ENCODE data around the gene CTF1. TPM values are rescaled to one million over a fixed set of nuclear protein-coding genes. Genes with fewer than 3 reads are reported as not detected.

CTF1 gene
- total and polyA plus RNA-seq, 8 donors, result 4.5 to 10.5 (median 9.0) TPM

- H3K27ac ChIP-seq, result no peak overlapping the region
Measured at GRCh38 chr16:30907064-30907463, 10.7 kb downstream of the CTF1 start.

GRCh38 chr16:30910427-30911029 is 14.1 kb downstream of the CTF1 start:
- H3K4me1 ChIP-seq, result no peaks in the 10 kb centered on the region
- no peak overlapping the region for H3K27ac ChIP-seq
- H3K36me3 ChIP-seq, result no peaks in the 10 kb centered on the region
- intact Hi-C loops (cut with DNase I), result no loop called here
- no peaks in the 10 kb centered on the region for H3K27me3 ChIP-seq
- no peak for ATAC-seq
- no peaks in the 10 kb centered on the region for H3K9me3 ChIP-seq
- H3K4me3 ChIP-seq, result no peak overlapping the region
- DNase-seq, result no peak
- TF ChIP-seq, protein P1, sequence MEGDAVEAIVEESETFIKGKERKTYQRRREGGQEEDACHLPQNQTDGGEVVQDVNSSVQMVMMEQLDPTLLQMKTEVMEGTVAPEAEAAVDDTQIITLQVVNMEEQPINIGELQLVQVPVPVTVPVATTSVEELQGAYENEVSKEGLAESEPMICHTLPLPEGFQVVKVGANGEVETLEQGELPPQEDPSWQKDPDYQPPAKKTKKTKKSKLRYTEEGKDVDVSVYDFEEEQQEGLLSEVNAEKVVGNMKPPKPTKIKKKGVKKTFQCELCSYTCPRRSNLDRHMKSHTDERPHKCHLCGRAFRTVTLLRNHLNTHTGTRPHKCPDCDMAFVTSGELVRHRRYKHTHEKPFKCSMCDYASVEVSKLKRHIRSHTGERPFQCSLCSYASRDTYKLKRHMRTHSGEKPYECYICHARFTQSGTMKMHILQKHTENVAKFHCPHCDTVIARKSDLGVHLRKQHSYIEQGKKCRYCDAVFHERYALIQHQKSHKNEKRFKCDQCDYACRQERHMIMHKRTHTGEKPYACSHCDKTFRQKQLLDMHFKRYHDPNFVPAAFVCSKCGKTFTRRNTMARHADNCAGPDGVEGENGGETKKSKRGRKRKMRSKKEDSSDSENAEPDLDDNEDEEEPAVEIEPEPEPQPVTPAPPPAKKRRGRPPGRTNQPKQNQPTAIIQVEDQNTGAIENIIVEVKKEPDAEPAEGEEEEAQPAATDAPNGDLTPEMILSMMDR (IDR thresholded peaks at IDR 0.05), result no peak

More at GRCh38 chr16:30907064-30907463, 10.7 kb downstream of the CTF1 start:
- intact Hi-C loops (cut with DNase I), result no loop called here
- Histone ChIP-seq H3K4me3 (no peak overlapping the region), H3K4me1 (peaks cover 8 to 24% of the 10 kb centered on the region in 2 donors), H3K36me3 (no peaks in the 10 kb centered on the region), H3K9me3 (no peaks in the 10 kb centered on the region), H3K27me3 (no peaks in the 10 kb centered on the region)
- DNase-seq (no peak), ATAC-seq (no peak)
- TF ChIP-seq, protein P1 (IDR thresholded peaks at IDR 0.05), result no peak

DNA sequence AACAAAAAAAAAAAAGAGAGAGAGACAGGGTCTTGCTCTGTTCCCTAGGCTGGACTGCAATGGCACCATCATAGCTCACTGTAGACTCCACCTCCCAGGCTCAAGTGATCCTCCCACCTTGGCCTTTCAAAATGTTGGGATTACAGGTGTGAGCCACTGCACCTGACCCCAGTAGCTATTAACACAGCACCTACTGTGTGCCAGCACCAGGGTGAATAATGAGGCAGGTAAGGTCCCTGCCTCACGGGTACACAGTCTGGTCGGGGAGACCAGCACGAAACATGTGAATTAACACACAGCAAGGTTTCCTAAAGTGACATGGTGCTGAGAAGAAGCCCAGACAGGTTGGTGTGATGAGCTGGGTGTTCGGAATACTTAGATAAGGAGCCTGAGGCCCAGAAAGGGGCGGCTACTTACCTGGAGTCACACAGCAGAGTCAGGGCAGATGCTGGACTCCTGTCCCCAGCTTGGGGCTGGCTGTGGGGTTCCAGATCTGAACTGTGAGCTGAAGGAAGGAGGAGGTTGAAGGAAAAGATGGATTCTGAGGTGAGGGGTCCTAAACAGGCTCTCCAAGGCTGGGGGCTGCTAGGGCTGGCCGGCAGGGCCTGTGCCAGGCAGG is 16.5 kb downstream of the CTF1 start:
- H3K4me1 ChIP-seq, result no peaks in the 10 kb centered on the region
- no peak overlapping the region for H3K4me3 ChIP-seq
- H3K9me3 ChIP-seq, result no peaks in the 10 kb centered on the region
- no peaks in the 10 kb centered on the region for H3K36me3 ChIP-seq
- H3K27me3 ChIP-seq, result no peaks in the 10 kb centered on the region
- intact Hi-C loops (cut with DNase I), result no loop called here
- H3K27ac ChIP-seq, result no peak overlapping the region
- TF ChIP-seq, protein P1 (IDR thresholded peaks at IDR 0.05), result no peak
- DNase-seq (no peak), ATAC-seq (no peak)

DNA sequence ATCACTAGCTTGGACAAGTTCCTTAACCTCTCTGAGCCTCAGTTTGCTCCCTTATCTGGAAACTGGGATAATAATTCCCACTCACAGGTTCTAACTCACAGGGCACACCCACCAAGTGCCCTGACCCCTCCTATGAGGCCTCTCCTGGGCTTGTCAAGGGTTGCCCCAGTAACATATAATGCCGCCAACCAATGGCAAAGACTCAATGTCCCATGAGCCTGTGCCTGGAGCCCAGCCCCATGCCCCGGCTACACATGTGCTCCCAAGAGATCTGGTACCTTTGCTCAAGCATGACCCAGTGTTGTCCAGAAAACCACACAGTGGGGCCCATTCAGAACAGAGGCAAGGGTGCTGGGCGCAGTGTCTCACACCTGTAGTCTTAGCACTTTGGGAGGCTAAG is 18.4 kb downstream of the CTF1 start:
- Histone ChIP-seq H3K36me3 (no peaks in the 10 kb centered on the region), H3K27me3 (no peaks in the 10 kb centered on the region), H3K4me1 (no peaks in the 10 kb centered on the region), H3K4me3 (no peak overlapping the region), H3K27ac (no peak overlapping the region), H3K9me3 (no peaks in the 10 kb centered on the region)
- ATAC-seq (no peak), DNase-seq (no peak)
- TF ChIP-seq, protein P1 (IDR thresholded peaks at IDR 0.05), result no peak
- intact Hi-C loops (cut with DNase I), result no loop called here

DNA sequence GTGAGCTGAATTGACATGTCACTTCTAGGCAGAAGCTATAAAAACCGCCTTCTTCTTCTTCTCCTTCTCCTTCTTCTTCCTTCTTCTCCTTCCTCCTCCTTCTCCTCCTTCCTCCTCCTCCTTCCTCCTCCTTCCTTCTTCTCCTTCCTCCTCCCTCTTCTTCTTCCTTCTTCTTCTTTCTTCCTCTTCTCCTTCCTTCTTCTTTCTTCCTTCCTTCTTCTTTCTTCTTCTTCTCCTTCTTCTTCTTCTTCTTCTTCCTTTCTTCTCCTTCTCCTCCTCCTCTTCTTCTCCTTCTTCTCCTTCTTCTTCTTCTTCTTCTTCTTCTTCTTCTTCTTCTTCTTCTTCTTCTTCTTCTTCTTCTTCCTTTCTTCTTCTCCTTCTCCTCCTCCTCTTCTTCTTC is 22.2 kb downstream of the CTF1 start:
- H3K9me3 ChIP-seq, result no peaks in the 10 kb centered on the region
- no peaks in the 10 kb centered on the region for H3K27me3 ChIP-seq
- no peak overlapping the region for H3K4me3 ChIP-seq
- H3K27ac ChIP-seq, result peak overlapping the region in 1 of 2 donors; percentile 13
- DNase-seq, result no peak
- intact Hi-C loops (cut with DNase I), result no loop called here
- no peaks in the 10 kb centered on the region for H3K36me3 ChIP-seq
- TF ChIP-seq, protein P1 (IDR thresholded peaks at IDR 0.05), result no peak
- peaks cover 0 to 7% of the 10 kb centered on the region in 2 donors for H3K4me1 ChIP-seq
- ATAC-seq, result no peak

Data from left lung (tissue), 10 donors.